Ishikawa (cell line): Measurements from ENCODE around the gene CLCN4.

Experiments used
- CEBPB ChIP-seq: IDR thresholded peaks from 2 replicates; pipeline ENCODE4 v1.6.1; 2012
- CREB1 ChIP-seq: IDR thresholded peaks from 2 replicates; pipeline ENCODE4 v1.6.1; 2012; ENCODE audit warnings: low read depth
- EGR1 ChIP-seq: IDR thresholded peaks from 2 replicates; pipeline ENCODE4 v1.6.1; 2012
- EP300 ChIP-seq: IDR thresholded peaks from 2 replicates; pipeline ENCODE4 v1.6.1; 2012; ENCODE audit warnings: borderline replicate concordance
- FOXM1 ChIP-seq: IDR thresholded peaks from 2 replicates; pipeline ENCODE4 v1.6.1; 2012; ENCODE audit warnings: low read depth, borderline replicate concordance
- MAX ChIP-seq: IDR thresholded peaks from 2 replicates; pipeline ENCODE4 v1.6.1; 2012
- NFIC ChIP-seq: IDR thresholded peaks from 2 replicates; pipeline ENCODE4 v1.6.1; 2012
- RAD21 ChIP-seq: IDR thresholded peaks from 2 replicates; pipeline ENCODE4 v1.6.1; 2012; ENCODE audit warnings: low read depth
- REST ChIP-seq: IDR thresholded peaks from 2 replicates; pipeline ENCODE4 v1.6.1; 2012; ENCODE audit warnings: low read depth, mild to moderate bottlenecking
- TAF1 ChIP-seq: IDR thresholded peaks from 2 replicates; pipeline ENCODE4 v1.6.1; 2012; ENCODE audit warnings: low read depth, mild to moderate bottlenecking
- TCF12 ChIP-seq: IDR thresholded peaks from 2 replicates; pipeline ENCODE4 v1.6.1; 2012; ENCODE audit warnings: low read depth
- TEAD4 ChIP-seq: IDR thresholded peaks from 2 replicates; pipeline ENCODE4 v1.6.1; 2012
- USF1 ChIP-seq: IDR thresholded peaks from 2 replicates; pipeline ENCODE4 v1.6.1; 2012
- YY1 ChIP-seq: IDR thresholded peaks from 2 replicates; pipeline ENCODE4 v1.6.1; 2012; ENCODE audit warnings: low read depth
- ZBTB7A ChIP-seq: IDR thresholded peaks from 2 replicates; pipeline ENCODE4 v1.6.1; 2012; ENCODE audit warnings: low read depth

CLCN4 gene

GRCh38 chrX:10239611-10240064, 82.9 kb downstream of the CLCN4 start:
- TF ChIP-seq USF1: no peak
- no peak for TF ChIP-seq YY1
- TF ChIP-seq TAF1: no peak
- TF ChIP-seq NFIC: no peak
- TF ChIP-seq CREB1: no peak
- no peak for TF ChIP-seq EP300
- TF ChIP-seq TCF12: no peak
- no peak for TF ChIP-seq TEAD4
- no peak for TF ChIP-seq MAX
- TF ChIP-seq FOXM1: no peak
- TF ChIP-seq CEBPB: no peak
- no peak for TF ChIP-seq RAD21
- no peak for TF ChIP-seq REST
- TF ChIP-seq EGR1: no peak
- TF ChIP-seq ZBTB7A: no peak

GRCh38 chrX:10240918-10241317, 84.1 kb downstream of the CLCN4 start:
- no peak for TF ChIP-seq NFIC
- TF ChIP-seq REST: no peak

- TF ChIP-seq FOXM1 (no peak), TEAD4 (no peak), RAD21 (no peak), MAX (no peak), YY1 (no peak), USF1 (no peak), NFIC (no peak), TCF12 (no peak), TAF1 (no peak), CREB1 (no peak), EP300 (no peak), ZBTB7A (no peak), CEBPB (no peak), EGR1 (no peak), REST (no peak)
Measured at GRCh38 chrX:10242026-10242425, 85.3 kb downstream of the CLCN4 start.

- TF ChIP-seq CREB1: no peak
- no peak for TF ChIP-seq MAX
- TF ChIP-seq EP300: no peak
- TF ChIP-seq ZBTB7A: no peak
- no peak for TF ChIP-seq FOXM1
Measured at GRCh38 chrX:10243106-10243505, 86.3 kb downstream of the CLCN4 start.
